Measurements from ENCODE around the gene GAB1. TPM values are rescaled to one million over a fixed set of nuclear protein-coding genes. Genes with fewer than 3 reads are reported as not detected.

Gene GAB1
- 5.0 and 6.3 TPM in 2 replicates for total RNA-seq (2012; rRNA removed)

GRCh38 chr4:143336781-143337599, at the start of gene GAB1:
Gene GAB1 (plus strand): TSS chr4:143336876. CDS start chr4:143337189, 313 bp downstream.
- H3K9me3 ChIP-seq (replicated peaks; ENCODE audit: low read length), result no peaks in the 10 kb centered on the region
- no peaks in the 10 kb centered on the region for H3K27me3 ChIP-seq (ENCODE audit: control insufficient read depth, insufficient read depth, low read length)
- peak within 1 kb of the TSS; percentile 74 for H3K4me3 ChIP-seq (ENCODE audit: low read length)
- H3K4me1 ChIP-seq (ENCODE audit: control insufficient read depth, insufficient read depth, low read length), result peaks cover 6% of the 10 kb centered on the region
- H3K4me2 ChIP-seq (ENCODE audit: low read length), result peak within 1 kb of the TSS; percentile 81
- no peaks in the 10 kb centered on the region for H3K36me3 ChIP-seq (ENCODE audit: insufficient read depth, low read length)
- H3K9ac ChIP-seq (ENCODE audit: low read depth, low read length), result peak within 1 kb of the TSS; percentile 82

- H3K4me3 ChIP-seq (ENCODE audit: low read length), result no peak overlapping the region
- H3K36me3 ChIP-seq (ENCODE audit: insufficient read depth, low read length), result no peaks in the 10 kb centered on the region
- no peaks in the 10 kb centered on the region for H3K9me3 ChIP-seq (replicated peaks; ENCODE audit: low read length)
- peaks cover 19% of the 10 kb centered on the region for H3K4me1 ChIP-seq (ENCODE audit: control insufficient read depth, insufficient read depth, low read length)
- H3K4me2 ChIP-seq (ENCODE audit: low read length), result peak overlapping the region; percentile 68
- H3K9ac ChIP-seq (ENCODE audit: low read depth, low read length), result peak overlapping the region; percentile 51
- H3K27me3 ChIP-seq (ENCODE audit: control insufficient read depth, insufficient read depth, low read length), result no peaks in the 10 kb centered on the region
These were observed 49.1 kb upstream of the GAB1 start for GRCh38 chr4:143287572-143287923.

GRCh38 chr4:143288171-143288570, 48.5 kb upstream of the GAB1 start:
- Histone ChIP-seq H3K9ac (ENCODE audit: low read depth, low read length) (no peak overlapping the region), H3K4me1 (ENCODE audit: control insufficient read depth, insufficient read depth, low read length) (peaks cover 19% of the 10 kb centered on the region), H3K4me3 (ENCODE audit: low read length) (no peak overlapping the region), H3K36me3 (ENCODE audit: insufficient read depth, low read length) (no peaks in the 10 kb centered on the region), H3K9me3 (replicated peaks; ENCODE audit: low read length) (no peaks in the 10 kb centered on the region), H3K4me2 (ENCODE audit: low read length) (no peak overlapping the region), H3K27me3 (ENCODE audit: control insufficient read depth, insufficient read depth, low read length) (no peaks in the 10 kb centered on the region)

GRCh38 chr4:143289370-143289769, 47.3 kb upstream of the GAB1 start:
- H3K36me3 ChIP-seq (ENCODE audit: insufficient read depth, low read length), result no peaks in the 10 kb centered on the region

GRCh38 chr4:143291314-143291713, 45.4 kb upstream of the GAB1 start:
- Histone ChIP-seq H3K4me2 (ENCODE audit: low read length) (no peak overlapping the region), H3K9ac (ENCODE audit: low read depth, low read length) (no peak overlapping the region), H3K27me3 (ENCODE audit: control insufficient read depth, insufficient read depth, low read length) (no peaks in the 10 kb centered on the region), H3K4me1 (ENCODE audit: control insufficient read depth, insufficient read depth, low read length) (peaks cover 14% of the 10 kb centered on the region), H3K36me3 (ENCODE audit: insufficient read depth, low read length) (no peaks in the 10 kb centered on the region), H3K4me3 (ENCODE audit: low read length) (no peak overlapping the region), H3K9me3 (replicated peaks; ENCODE audit: low read length) (no peaks in the 10 kb centered on the region)

More at GRCh38 chr4:143289370-143289769, 47.3 kb upstream of the GAB1 start:
- Histone ChIP-seq H3K4me3 (ENCODE audit: low read length) (no peak overlapping the region), H3K9me3 (replicated peaks; ENCODE audit: low read length) (no peaks in the 10 kb centered on the region), H3K4me1 (ENCODE audit: control insufficient read depth, insufficient read depth, low read length) (peaks cover 19% of the 10 kb centered on the region), H3K9ac (ENCODE audit: low read depth, low read length) (no peak overlapping the region), H3K4me2 (ENCODE audit: low read length) (no peak overlapping the region), H3K27me3 (ENCODE audit: control insufficient read depth, insufficient read depth, low read length) (no peaks in the 10 kb centered on the region)

GRCh38 chr4:143292858-143293257, 43.8 kb upstream of the GAB1 start:
- no peak overlapping the region for H3K4me3 ChIP-seq (ENCODE audit: low read length)
- H3K36me3 ChIP-seq (ENCODE audit: insufficient read depth, low read length), result no peaks in the 10 kb centered on the region
- no peaks in the 10 kb centered on the region for H3K27me3 ChIP-seq (ENCODE audit: control insufficient read depth, insufficient read depth, low read length)
- H3K4me2 ChIP-seq (ENCODE audit: low read length), result no peak overlapping the region
- no peaks in the 10 kb centered on the region for H3K4me1 ChIP-seq (ENCODE audit: control insufficient read depth, insufficient read depth, low read length)
- H3K9ac ChIP-seq (ENCODE audit: low read depth, low read length), result no peak overlapping the region
- H3K9me3 ChIP-seq (replicated peaks; ENCODE audit: low read length), result no peaks in the 10 kb centered on the region

- H3K4me2 ChIP-seq (ENCODE audit: low read length), result no peak overlapping the region
- H3K36me3 ChIP-seq (ENCODE audit: insufficient read depth, low read length), result no peaks in the 10 kb centered on the region
- no peak overlapping the region for H3K4me3 ChIP-seq (ENCODE audit: low read length)
- no peaks in the 10 kb centered on the region for H3K4me1 ChIP-seq (ENCODE audit: control insufficient read depth, insufficient read depth, low read length)
- H3K9ac ChIP-seq (ENCODE audit: low read depth, low read length), result no peak overlapping the region
- no peaks in the 10 kb centered on the region for H3K9me3 ChIP-seq (replicated peaks; ENCODE audit: low read length)
- H3K27me3 ChIP-seq (ENCODE audit: control insufficient read depth, insufficient read depth, low read length), result no peaks in the 10 kb centered on the region
These were observed 42.4 kb upstream of the GAB1 start for GRCh38 chr4:143294310-143294709.

GRCh38 chr4:143294710-143295275, 41.9 kb upstream of the GAB1 start:
- Histone ChIP-seq H3K9ac (ENCODE audit: low read depth, low read length) (no peak overlapping the region), H3K4me2 (ENCODE audit: low read length) (no peak overlapping the region), H3K9me3 (replicated peaks; ENCODE audit: low read length) (no peaks in the 10 kb centered on the region), H3K4me1 (ENCODE audit: control insufficient read depth, insufficient read depth, low read length) (no peaks in the 10 kb centered on the region), H3K36me3 (ENCODE audit: insufficient read depth, low read length) (no peaks in the 10 kb centered on the region), H3K4me3 (ENCODE audit: low read length) (no peak overlapping the region), H3K27me3 (ENCODE audit: control insufficient read depth, insufficient read depth, low read length) (no peaks in the 10 kb centered on the region)

- no peaks in the 10 kb centered on the region for H3K9me3 ChIP-seq (replicated peaks; ENCODE audit: low read length)
- no peak overlapping the region for H3K4me3 ChIP-seq (ENCODE audit: low read length)
- no peak overlapping the region for H3K4me2 ChIP-seq (ENCODE audit: low read length)
- no peaks in the 10 kb centered on the region for H3K4me1 ChIP-seq (ENCODE audit: control insufficient read depth, insufficient read depth, low read length)
- H3K27me3 ChIP-seq (ENCODE audit: control insufficient read depth, insufficient read depth, low read length), result no peaks in the 10 kb centered on the region
- H3K36me3 ChIP-seq (ENCODE audit: insufficient read depth, low read length), result no peaks in the 10 kb centered on the region
- H3K9ac ChIP-seq (ENCODE audit: low read depth, low read length), result no peak overlapping the region
These were observed 40.1 kb upstream of the GAB1 start for GRCh38 chr4:143296397-143297067.

- Histone ChIP-seq H3K4me1 (ENCODE audit: control insufficient read depth, insufficient read depth, low read length) (no peaks in the 10 kb centered on the region), H3K4me3 (ENCODE audit: low read length) (no peak overlapping the region), H3K9ac (ENCODE audit: low read depth, low read length) (no peak overlapping the region), H3K4me2 (ENCODE audit: low read length) (no peak overlapping the region), H3K36me3 (ENCODE audit: insufficient read depth, low read length) (no peaks in the 10 kb centered on the region), H3K27me3 (ENCODE audit: control insufficient read depth, insufficient read depth, low read length) (no peaks in the 10 kb centered on the region), H3K9me3 (replicated peaks; ENCODE audit: low read length) (no peaks in the 10 kb centered on the region)
These were observed 35.8 kb upstream of the GAB1 start for GRCh38 chr4:143300860-143301259.

GRCh38 chr4:143302536-143302935, 34.1 kb upstream of the GAB1 start:
- H3K9ac ChIP-seq (ENCODE audit: low read depth, low read length), result no peak overlapping the region
- H3K4me1 ChIP-seq (ENCODE audit: control insufficient read depth, insufficient read depth, low read length), result no peaks in the 10 kb centered on the region
- H3K9me3 ChIP-seq (replicated peaks; ENCODE audit: low read length), result no peaks in the 10 kb centered on the region
- no peaks in the 10 kb centered on the region for H3K27me3 ChIP-seq (ENCODE audit: control insufficient read depth, insufficient read depth, low read length)
- H3K36me3 ChIP-seq (ENCODE audit: insufficient read depth, low read length), result no peaks in the 10 kb centered on the region
- no peak overlapping the region for H3K4me3 ChIP-seq (ENCODE audit: low read length)
- H3K4me2 ChIP-seq (ENCODE audit: low read length), result no peak overlapping the region

Data from skeletal muscle satellite cell (primary cell).